GM21723 (cell line): Measurements from ENCODE around the gene ELFN1.
"Not testable (repeated sequence)": the region's sequence is repeated elsewhere in the genome, so short reads cannot be mapped to it uniquely, and the experiment has no call there.

Experiments used
- ATAC-seq: cut with Tn5 transposase; IDR thresholded peaks from one replicate; pipeline ENCODE4 v1.9.1; 2021; ENCODE audit warnings: mild to moderate bottlenecking, moderate library complexity; ENCODE audit not compliant: unreplicated experiment

The ELFN1 gene

DNA sequence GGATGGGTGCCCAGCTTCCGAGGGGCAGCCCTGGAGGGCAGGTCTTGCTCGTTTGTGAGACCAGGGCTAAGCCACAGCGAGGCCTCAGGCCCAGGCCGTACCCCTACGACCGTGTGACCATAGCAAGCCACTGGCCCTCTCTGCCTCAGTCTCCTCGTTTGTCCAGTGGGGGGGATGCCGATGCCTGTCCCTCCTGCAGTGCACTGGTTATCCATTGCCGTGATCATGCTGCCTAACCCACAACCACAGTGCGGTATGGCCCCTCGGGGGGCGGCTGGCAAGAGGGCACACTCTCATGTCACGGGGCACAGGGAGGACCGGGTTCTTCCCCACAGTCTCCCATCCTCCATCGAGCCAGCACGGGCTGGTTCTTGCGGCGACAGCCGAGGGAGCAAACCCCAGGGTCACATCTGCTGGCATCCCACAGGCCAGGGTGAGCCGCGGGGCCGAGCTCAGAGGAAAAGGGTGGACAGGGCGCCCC is 80.5 kb downstream of the ELFN1 start:
- no peak for ATAC-seq

- ATAC-seq, result no peak
Observed at GRCh38 chr7:1752111-1752510, 82.0 kb downstream of the ELFN1 start.

DNA sequence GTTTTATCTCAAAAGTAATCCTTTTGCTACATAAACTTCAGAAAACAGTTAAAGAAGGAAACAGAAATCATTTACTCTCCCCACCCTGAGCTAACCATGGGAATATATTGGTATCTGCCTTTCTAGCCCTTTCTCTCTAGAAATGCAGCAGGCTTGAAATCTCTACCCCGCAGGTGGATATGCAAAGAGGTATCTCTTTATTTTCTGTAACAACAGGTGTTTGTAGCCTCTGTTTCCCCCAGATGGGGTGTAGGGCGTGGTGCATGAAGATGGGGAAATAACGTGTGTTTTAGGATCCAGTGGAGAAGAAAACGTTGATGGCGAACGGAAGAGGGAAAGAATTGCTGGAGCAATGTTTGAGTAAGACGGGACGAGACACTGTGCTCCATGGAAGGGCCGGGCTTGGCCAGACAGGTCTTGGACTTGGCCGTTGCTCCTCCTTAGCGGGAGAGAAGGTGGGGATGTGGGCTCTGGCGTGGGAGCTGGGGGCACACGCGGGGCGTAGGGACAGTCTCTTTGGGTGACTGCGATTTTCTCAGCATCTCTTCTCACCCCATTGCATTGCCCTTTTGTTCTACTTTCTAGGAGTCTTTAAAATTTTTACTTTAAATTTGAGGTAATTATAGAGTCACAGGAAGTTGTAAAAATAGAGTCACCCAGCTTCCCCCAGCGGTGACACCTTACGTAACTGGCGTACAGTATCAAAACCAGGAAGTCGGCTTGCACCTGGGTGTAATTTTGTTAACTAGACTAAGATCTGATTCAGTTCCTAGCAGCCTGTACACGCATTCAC is 82.9 kb downstream of the ELFN1 start:
- ATAC-seq, result no peak

DNA sequence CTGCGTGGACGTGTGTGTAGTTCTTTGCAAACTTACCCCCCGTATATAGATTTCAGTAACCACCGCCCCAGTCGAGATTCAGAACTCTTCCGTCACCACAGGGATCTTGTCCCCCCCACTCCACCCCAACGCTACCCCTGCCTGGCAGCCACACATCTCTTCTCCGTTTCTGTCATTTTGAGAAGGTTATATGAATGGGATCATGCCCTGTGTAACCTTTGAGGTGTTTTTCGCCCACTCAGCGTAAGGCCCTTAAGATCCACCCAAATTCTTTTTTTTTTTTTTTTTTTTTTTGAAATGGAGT is 83.4 kb downstream of the ELFN1 start:
- ATAC-seq, result no peak

DNA sequence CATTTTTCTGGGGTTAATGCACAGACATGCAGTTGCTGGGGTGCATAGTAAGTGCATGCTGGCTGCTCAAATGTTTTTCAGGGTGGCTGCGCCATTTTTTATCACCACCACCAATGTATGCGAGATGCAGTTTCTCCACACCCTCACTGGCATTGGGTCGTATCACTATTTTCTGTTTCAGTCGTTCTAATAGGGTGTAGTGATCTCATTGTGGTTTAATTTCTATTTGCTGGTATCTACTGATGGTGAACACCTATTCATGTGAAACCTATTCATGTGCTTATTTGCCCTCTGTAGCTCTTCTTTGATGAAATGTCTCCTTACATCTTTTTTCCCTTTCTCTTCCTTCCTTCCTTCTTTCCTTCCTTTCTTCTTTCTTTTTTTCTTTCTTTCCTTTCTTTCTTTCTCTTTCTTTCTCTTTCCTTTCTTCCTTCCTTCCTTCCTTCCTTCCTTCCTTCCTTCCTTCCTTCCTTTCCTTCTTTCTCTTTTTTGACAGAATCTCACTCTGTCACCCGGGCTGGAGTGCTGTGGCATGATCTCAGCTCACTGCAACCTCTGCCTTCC is 84.3 kb downstream of the ELFN1 start:
- no peak for ATAC-seq

- no peak for ATAC-seq
Observed at GRCh38 chr7:1755783-1756625, 85.9 kb downstream of the ELFN1 start.

DNA sequence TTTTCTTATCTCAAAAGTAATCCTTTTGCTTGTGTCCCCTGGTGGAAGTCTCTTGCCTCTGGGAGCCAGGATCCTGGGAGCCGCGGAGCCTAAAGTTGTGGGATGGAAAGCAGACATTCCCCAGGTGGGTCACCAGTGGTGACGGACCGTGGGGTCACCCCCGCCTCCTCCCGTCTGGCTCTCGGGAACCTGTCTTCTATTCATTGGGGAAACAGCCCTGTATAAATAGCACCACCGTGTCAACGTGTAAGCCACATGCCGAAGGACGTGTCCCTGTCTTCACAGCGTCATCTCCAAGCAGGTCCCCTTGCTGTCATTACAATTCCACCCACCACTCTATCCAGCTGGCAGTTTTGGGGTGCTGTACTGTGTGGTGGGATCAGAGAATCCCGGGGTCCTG is 87.5 kb downstream of the ELFN1 start:
- no peak for ATAC-seq

DNA sequence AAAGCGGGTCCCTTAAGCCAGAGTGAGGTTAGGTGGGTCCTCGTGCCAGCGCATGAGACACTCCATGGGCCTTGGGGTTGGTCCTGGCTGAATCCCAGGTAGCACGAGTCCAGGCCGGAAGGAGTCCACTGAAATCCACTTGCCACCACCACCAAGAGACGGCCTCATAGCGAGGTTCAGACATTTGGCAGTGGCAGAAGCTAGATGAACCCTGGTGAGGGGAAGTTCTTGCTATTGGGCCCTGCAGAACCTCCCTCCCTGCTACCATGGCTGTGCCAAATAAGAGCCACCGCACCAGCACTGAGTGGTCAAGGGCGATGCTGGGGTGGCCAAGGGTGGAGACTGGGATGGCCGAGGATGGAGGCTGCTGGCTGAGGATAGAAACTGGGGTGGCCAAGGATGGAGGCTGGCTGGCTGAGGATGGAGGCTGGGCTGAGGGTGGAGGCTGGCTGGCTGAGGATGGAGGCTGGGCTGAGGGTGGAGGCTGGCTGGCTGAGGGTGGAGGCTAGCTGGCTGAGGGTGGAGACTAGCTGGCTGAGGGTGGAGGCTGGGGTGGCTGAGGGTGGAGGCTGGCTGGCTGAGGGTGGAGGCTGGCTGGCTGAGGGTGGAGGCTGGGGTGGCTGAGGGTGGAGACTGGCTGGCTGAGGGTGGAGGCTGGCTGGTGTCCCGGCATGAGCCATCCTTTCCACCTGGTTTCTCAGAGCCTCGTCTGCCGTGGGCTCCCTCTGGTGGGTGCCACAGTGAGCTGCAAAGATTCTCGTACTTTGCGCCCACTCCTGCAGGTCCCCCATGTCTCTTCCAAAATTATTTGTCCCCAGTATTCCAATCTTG is 88.2 kb downstream of the ELFN1 start:
- no peak for ATAC-seq

- no peak for ATAC-seq
Observed at GRCh38 chr7:1758859-1759521, 88.9 kb downstream of the ELFN1 start.

- no peak for ATAC-seq
Observed at GRCh38 chr7:1761097-1761496, 91.0 kb downstream of the ELFN1 start.

GRCh38 chr7:1761774-1762173 is 91.7 kb downstream of the ELFN1 start:
- ATAC-seq, result no peak

- no peak for ATAC-seq
Observed at GRCh38 chr7:1762238-1762945, 92.3 kb downstream of the ELFN1 start.

DNA sequence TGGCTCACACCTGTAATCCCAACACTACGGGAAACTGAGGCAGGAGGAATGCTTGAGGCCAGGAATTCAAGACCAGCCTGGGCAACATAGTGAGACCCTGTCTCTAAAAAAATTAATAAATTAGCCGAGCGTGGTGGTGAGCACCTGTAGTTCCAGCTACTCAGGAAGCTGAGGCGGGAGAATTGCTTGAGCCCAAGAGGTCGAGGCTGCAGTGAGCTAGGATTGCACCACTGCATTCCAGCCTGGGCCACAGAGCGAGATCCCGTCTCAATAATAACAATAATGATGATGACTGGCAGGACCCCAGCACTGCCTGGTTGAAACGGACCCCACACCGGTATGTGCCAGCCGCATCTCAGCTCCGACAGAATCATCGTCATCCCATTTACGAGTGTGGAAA is 93.0 kb downstream of the ELFN1 start:
- ATAC-seq, result no peak

DNA sequence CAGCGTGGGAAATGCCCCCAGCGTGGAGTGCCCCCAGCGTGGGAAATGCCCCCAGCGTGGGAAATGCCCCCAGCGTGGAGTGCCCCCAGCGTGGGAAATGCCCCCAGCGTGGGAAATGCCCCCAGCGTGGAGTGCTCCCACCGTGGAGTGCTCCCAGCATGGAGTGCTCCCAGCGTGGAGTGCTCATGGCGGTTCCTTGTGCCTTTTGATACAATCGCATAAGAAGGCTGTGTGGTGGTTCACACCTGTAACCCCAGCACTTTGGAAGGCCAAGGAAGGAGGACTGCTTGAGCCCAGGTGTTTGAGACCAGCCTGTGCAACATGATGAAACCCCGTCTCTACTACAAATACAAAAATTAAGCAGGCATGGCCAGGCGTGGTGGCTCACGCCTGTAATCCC is 93.8 kb downstream of the ELFN1 start:
- not testable (repeated sequence) for ATAC-seq

DNA sequence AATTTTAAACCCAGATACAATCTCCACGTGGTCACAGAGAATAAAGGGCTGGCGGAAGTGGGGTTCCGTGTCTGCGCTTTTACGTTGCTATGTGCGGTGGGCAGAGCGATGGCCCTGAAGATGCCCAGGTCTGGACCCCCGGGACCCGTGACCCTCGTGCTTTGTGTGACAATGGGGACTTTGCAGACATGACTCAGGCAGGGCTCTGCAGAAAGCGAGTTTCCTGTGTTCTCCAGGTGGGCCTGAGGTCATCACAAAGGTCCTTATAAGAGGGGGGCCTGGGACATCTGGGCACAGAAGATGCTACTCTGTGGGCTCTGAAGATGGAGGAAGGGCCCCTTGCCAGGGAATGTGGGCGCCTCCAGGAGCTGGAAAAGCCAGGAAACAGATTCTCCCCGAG is 95.3 kb downstream of the ELFN1 start:
- ATAC-seq, result no peak

DNA sequence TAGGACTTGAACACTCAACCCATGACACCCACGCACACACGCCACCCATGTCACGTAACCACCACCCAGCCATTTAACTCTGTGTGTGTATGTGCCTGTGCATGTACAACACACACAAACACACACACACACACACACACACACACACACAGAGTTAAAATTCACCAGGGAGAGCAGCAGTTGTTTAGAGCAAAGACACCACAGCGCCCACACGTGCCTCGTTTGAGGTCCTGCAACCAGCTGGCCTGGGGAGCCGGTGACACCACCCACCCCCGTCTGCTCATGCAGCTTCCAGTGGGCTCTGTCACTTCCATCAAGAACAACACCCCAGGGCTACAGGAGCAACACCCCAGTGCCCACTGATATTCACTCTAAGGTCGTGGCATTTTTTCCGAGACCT is 97.4 kb downstream of the ELFN1 start:
- ATAC-seq, result no peak

GRCh38 chr7:1768832-1769231 is 98.8 kb downstream of the ELFN1 start:
- ATAC-seq, result no peak

GRCh38 chr7:1769286-1770200 is 99.5 kb downstream of the ELFN1 start:
- ATAC-seq, result no peak

- ATAC-seq, result no peak
Observed at GRCh38 chr7:1770331-1770730, 100.3 kb downstream of the ELFN1 start.
